Measurements from ENCODE around the gene TMCC1.
"Not testable (repeated sequence)": the region's sequence is repeated elsewhere in the genome, so short reads cannot be mapped to it uniquely, and the experiment has no call there.

TMCC1 gene

GRCh38 chr3:129650256-129650872 is 243.1 kb downstream of the TMCC1 start:
- peak; percentile 61 for DNase-seq (ENCODE audit: low spot score)

GRCh38 chr3:129648391-129648790 is 245.1 kb downstream of the TMCC1 start:
- DNase-seq (ENCODE audit: low spot score): no peak

GRCh38 chr3:129645286-129645685 is 248.2 kb downstream of the TMCC1 start:
- no peak for DNase-seq (ENCODE audit: low spot score)

- no peak for DNase-seq (ENCODE audit: low spot score)
Measured at GRCh38 chr3:129644836-129645235, 248.7 kb downstream of the TMCC1 start.

GRCh38 chr3:129641567-129642260 is 251.8 kb downstream of the TMCC1 start:
- not testable (repeated sequence) for DNase-seq (ENCODE audit: low spot score)

DNA sequence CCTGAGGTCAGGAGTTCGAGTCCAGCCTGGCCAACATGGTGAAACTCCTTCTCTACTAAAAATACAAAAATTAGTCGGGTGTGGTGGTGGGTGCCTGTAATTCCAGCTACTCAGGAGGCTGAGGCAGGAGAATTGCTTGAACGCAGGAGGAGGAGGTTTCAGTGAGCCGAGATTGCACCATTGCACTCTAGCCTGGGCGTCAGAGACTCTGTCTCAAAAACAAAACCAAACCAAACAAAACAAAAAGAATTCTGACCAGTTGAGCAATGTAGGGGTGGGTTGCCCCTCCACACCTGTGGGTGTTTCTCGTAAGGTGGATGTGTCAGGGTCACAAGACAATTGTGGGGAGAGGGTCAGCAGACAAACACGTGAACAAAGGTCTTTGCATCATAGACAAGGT is 252.5 kb downstream of the TMCC1 start:
- not testable (repeated sequence) for DNase-seq (ENCODE audit: low spot score)

DNA sequence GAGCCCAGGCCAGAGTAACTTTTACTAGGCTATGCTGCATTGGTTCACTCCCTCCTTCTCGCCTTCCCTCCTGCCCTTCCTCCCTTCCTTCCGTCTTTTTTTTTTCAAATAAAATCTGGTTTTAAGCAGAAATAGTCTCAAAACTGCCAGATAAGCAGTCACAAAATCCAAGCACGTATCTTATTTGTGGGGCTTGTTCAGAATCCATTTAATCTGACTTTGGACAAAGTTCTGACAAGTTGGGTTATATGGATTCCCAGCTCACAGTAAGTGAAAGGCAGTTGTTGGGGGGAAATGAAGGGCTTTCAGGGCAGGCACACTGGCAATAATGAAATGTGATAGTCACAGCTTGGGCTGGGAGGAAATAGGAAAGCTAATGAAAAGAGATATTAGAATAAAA is 255.0 kb downstream of the TMCC1 start:
- no peak for DNase-seq (ENCODE audit: low spot score)

DNA sequence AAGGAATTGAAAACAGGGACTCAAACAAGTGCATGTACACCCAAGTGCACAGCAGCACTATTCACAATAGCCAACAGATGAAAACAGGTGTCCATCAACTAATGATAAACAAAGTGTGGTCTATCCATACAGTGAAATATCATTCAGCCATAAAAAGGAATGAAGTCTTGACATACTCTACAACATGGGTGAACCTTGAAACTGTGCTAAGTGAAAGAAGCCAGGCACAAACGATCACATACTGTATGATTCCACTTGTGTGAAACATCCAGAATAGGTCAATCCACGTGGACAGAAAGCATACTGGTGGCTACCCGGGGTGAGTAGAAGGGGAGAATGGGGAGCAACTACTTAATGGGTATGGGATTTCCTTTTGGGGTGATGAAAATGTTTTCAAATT is 257.4 kb downstream of the TMCC1 start:
- no peak for DNase-seq (ENCODE audit: low spot score)

- DNase-seq (ENCODE audit: low spot score): no peak
Measured at GRCh38 chr3:129635656-129636055, 257.9 kb downstream of the TMCC1 start.

- DNase-seq (ENCODE audit: low spot score): no peak
Measured at GRCh38 chr3:129633751-129634481, 259.6 kb downstream of the TMCC1 start.

- DNase-seq (ENCODE audit: low spot score): no peak
Measured at GRCh38 chr3:129632977-129633376, 260.5 kb downstream of the TMCC1 start.

GRCh38 chr3:129632556-129632955 is 261.0 kb downstream of the TMCC1 start:
- DNase-seq (ENCODE audit: low spot score): no peak

- no peak for DNase-seq (ENCODE audit: low spot score)
Measured at GRCh38 chr3:129632056-129632455, 261.5 kb downstream of the TMCC1 start.

DNA sequence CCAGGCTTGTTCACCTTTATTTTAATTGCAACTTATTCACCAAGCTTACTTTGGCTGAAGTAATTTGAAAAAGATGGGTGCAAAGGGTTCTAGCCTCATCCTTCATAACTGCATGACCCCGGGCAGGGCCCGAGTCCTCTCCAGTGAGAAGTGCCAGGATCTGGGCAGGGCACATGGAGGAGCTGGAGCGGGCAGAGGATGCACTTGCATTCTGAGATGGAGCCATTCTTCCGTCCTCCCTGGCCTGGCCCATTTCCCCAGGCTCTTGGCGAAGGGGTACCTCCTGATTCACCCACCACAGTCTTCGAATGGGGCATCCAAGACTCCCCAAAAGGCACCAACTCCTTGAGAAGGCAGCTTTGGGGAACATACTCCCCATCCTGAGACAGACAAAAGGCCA is 264.5 kb downstream of the TMCC1 start:
- no peak for DNase-seq (ENCODE audit: low spot score)

GRCh38 chr3:129628169-129628522 is 265.4 kb downstream of the TMCC1 start:
- DNase-seq (ENCODE audit: low spot score): no peak

- peak; percentile 78 for DNase-seq (ENCODE audit: low spot score)
Measured at GRCh38 chr3:129627350-129628168, 266.0 kb downstream of the TMCC1 start.

- peak; percentile 94 for DNase-seq (ENCODE audit: low spot score)
Measured at GRCh38 chr3:129626744-129627349, 266.7 kb downstream of the TMCC1 start.

DNA sequence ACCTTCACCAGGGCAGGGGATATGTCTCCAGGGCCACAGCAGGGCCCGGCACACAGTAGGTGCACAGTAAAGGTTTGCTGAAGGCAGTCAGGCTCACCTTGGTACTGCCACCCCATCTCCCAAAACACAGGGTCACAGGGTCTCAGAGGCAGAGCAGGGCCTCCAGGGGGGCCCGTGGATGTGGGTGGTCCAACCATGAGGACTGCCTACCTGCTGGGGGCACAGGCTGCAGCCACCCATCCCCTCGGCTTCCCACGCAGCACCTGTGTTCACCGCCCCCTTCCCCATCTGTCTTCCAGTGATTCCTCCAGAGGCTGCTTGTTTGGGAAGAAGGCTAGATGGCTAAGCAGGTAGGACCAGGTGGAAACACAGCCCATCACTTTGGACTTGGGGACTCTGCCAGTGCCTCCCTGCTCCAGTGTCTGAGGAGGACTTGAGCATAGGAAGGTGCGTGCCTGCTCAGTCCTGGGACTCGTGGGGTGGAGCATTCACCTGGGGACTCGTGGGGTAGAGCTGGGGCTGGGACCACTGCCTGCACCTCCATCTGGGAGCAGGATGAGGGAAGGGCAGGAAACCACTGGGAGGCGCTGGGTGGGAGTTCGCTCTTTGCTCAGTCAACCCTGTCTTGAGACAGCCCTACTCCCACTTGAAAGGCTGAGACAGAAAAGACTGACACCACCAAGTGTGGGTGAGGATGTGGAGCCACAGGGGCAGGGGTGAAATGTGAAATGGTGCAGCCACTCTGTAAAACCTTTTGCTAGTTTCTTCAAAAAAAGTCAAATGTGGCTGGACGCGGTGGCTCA is 268.2 kb downstream of the TMCC1 start:
- DNase-seq (ENCODE audit: low spot score): peak; percentile 74

- no peak for DNase-seq (ENCODE audit: low spot score)
Measured at GRCh38 chr3:129624347-129625071, 269.0 kb downstream of the TMCC1 start.

DNA sequence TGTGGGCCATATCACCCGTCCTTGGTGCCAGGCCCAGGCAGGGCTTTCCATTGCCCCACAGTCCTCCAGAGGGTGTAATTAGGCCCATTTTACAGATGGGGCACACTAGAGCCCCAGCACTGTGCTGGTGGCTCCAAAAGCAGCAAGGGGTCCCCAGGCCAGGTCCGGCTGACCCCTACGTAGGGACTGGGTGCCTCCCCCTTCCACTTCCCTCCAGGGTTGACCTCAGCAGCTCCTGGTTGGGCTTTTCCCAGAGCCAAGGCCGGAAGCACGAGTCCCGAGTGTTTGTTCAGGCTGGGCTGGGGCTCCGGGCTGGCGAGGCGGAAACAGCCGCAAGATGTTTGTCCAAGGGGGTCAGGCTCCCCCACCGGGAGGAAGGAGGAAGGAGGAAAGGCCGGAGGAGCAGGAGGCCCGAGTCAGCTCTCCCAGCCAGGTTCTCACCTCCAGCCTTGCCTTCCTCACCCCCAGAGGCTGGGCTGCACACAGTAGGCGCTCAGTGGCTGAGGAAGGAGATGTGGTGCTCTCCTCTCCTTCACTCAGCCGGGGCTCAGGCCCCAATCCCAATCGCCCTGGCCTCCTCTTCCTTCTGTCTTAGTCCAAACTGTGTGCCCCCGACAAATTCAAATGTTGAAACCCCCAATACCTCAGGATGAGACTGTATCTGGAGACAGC is 269.9 kb downstream of the TMCC1 start:
- DNase-seq (ENCODE audit: low spot score): no peak

All from iPS-NIHi11 (cell line).